Transverse colon (tissue), 4 donors: ENCODE results near the gene PTPRF.

ENCODE experiments used
- CTCF ChIP-seq, 5 experiments: fragments of 200-600 bp in 3 of 5; fragments of 450-650 bp in 2 of 5; sonication (generic) in 3 of 5; IDR thresholded peaks; 1 replicate in 2 of 5; 2 replicates in 3 of 5; pipeline ENCODE4 v1.5.1; 2016 to 2017; ENCODE audit warnings: antibody characterized with exemption in 5 of 5, inconsistent platforms in 3 of 5, mild to moderate bottlenecking in 2 of 5, moderate library complexity in 1 of 5
- EP300 ChIP-seq: sonication (generic); formaldehyde crosslinking; IDR thresholded peaks from one replicate; pipeline ENCODE4 v1.6.1; 2017; ENCODE audit warnings: antibody characterized with exemption, low read depth
- POLR2AphosphoS5 ChIP-seq, 3 donors: sonication (generic); formaldehyde crosslinking; IDR thresholded peaks; one replicate each; pipeline ENCODE4 v1.6.1; 2016; ENCODE audit warnings: antibody characterized with exemption in 3 of 3

DNA sequence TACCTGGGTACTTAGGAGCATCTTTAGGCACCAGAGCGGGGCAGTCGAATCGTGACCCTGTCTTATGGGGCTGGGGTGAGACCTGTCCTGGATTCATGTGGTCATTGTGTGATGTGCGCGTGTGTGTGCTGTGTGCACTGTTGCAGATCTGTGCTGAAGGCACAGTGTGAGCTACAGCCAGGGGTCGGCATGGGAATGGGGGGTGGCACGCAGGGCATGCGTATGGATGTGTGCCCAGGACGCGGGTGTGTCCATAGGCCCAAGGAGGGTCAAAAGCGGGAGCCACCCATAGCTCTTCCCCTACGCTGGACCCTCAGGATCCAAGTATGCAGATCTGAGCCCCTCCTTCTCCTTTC is 14.6 kb downstream of the PTPRF start:
- TF ChIP-seq POLR2AphosphoS5 (IDR thresholded peaks at IDR 0.05), result no peak
- TF ChIP-seq CTCF (IDR thresholded peaks at IDR 0.05), result no peak
- TF ChIP-seq EP300, result no peak
